ENCODE data around the gene OCA2. TPM values are rescaled to one million over a fixed set of nuclear protein-coding genes. Genes with fewer than 3 reads are reported as not detected.

Gene OCA2
- total RNA-seq, 1 experiment from 2014 or later = 0.13 TPM

DNA sequence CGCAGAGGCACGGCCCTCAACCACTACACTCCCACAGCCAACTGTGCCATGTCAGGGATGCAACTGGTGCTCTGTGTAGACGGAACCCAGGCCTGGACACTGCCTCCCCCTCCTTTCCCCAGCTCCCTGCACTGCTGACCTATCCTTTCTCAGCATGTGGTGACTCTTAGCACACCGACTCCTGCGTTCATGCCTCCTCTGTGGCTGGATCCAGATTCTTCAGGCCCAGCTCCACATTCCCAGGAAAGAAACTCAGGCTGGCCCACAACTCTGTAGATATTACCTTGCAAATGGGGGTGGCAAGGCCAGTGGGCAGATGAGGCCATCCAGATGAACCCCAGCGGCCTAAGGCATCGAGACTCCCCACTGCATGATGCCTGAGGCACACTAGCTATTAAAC, 272.7 kb downstream of the OCA2 start:
- TF ChIP-seq POLR2AphosphoS5 (IDR thresholded peaks at IDR 0.05; ENCODE audit: low read depth, low read length) = no peak
- no peak for TF ChIP-seq SIN3A (IDR thresholded peaks at IDR 0.05; ENCODE audit: borderline replicate concordance, insufficient read depth, low read depth, low read length)
- TF ChIP-seq, protein P1, sequence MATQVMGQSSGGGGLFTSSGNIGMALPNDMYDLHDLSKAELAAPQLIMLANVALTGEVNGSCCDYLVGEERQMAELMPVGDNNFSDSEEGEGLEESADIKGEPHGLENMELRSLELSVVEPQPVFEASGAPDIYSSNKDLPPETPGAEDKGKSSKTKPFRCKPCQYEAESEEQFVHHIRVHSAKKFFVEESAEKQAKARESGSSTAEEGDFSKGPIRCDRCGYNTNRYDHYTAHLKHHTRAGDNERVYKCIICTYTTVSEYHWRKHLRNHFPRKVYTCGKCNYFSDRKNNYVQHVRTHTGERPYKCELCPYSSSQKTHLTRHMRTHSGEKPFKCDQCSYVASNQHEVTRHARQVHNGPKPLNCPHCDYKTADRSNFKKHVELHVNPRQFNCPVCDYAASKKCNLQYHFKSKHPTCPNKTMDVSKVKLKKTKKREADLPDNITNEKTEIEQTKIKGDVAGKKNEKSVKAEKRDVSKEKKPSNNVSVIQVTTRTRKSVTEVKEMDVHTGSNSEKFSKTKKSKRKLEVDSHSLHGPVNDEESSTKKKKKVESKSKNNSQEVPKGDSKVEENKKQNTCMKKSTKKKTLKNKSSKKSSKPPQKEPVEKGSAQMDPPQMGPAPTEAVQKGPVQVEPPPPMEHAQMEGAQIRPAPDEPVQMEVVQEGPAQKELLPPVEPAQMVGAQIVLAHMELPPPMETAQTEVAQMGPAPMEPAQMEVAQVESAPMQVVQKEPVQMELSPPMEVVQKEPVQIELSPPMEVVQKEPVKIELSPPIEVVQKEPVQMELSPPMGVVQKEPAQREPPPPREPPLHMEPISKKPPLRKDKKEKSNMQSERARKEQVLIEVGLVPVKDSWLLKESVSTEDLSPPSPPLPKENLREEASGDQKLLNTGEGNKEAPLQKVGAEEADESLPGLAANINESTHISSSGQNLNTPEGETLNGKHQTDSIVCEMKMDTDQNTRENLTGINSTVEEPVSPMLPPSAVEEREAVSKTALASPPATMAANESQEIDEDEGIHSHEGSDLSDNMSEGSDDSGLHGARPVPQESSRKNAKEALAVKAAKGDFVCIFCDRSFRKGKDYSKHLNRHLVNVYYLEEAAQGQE (IDR thresholded peaks at IDR 0.05; ENCODE audit: insufficient read depth in 1 of 2, low read depth in 2 of 2, low read length in 1 of 2) = no peak
- TF ChIP-seq, protein P2, sequence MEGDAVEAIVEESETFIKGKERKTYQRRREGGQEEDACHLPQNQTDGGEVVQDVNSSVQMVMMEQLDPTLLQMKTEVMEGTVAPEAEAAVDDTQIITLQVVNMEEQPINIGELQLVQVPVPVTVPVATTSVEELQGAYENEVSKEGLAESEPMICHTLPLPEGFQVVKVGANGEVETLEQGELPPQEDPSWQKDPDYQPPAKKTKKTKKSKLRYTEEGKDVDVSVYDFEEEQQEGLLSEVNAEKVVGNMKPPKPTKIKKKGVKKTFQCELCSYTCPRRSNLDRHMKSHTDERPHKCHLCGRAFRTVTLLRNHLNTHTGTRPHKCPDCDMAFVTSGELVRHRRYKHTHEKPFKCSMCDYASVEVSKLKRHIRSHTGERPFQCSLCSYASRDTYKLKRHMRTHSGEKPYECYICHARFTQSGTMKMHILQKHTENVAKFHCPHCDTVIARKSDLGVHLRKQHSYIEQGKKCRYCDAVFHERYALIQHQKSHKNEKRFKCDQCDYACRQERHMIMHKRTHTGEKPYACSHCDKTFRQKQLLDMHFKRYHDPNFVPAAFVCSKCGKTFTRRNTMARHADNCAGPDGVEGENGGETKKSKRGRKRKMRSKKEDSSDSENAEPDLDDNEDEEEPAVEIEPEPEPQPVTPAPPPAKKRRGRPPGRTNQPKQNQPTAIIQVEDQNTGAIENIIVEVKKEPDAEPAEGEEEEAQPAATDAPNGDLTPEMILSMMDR (IDR thresholded peaks at IDR 0.05) = no peak
- no peak for TF ChIP-seq TCF7L2 (IDR thresholded peaks at IDR 0.05; ENCODE audit: low read depth, low read length)
- no peak overlapping the region for H3K4me3 ChIP-seq (ENCODE audit: low read depth in 2 of 2, low read length in 2 of 2)
- H3K27ac ChIP-seq (ENCODE audit: low read length) = no peak overlapping the region
- in situ Hi-C loops (cut with HindIII; ENCODE audit: low pct_unique_long_range_greater_than_20kb, low sequenced_read_pairs) = no loop called here
- no peaks in the 10 kb centered on the region for H3K36me3 ChIP-seq (ENCODE audit: control insufficient read depth, insufficient read depth, low read length)
- CTCF ChIA-PET = no interaction called here
- POLR2A ChIA-PET = no interaction called here
- intact Hi-C loops (cut with micrococcal nuclease; ENCODE audit: unreplicated experiment) = no loop called here
- H3K9me3 ChIP-seq (ENCODE audit: control insufficient read depth, insufficient read depth, low read depth, low read length) = 0 out of 2 replicates have a peak, but pooled peaks cover 3% of the 10 kb centered on the region
- no peaks in the 10 kb centered on the region for H3K27me3 ChIP-seq (ENCODE audit: control insufficient read depth, insufficient read depth, low read length)
- no peak for DNase-seq (ENCODE audit: low read depth, low spot score)
- no peak for ATAC-seq
- BruUV-seq (replicated peaks) = no TSS peak
- H3K4me1 ChIP-seq (ENCODE audit: control insufficient read depth, insufficient read depth, low read length) = no peaks in the 10 kb centered on the region

- TF ChIP-seq SIN3A (IDR thresholded peaks at IDR 0.05; ENCODE audit: borderline replicate concordance, insufficient read depth, low read depth, low read length) = no peak
- TF ChIP-seq, protein P2 (IDR thresholded peaks at IDR 0.05) = no peak
- TF ChIP-seq POLR2AphosphoS5 (IDR thresholded peaks at IDR 0.05; ENCODE audit: low read depth, low read length) = no peak
- TF ChIP-seq, protein P1 (IDR thresholded peaks at IDR 0.05; ENCODE audit: insufficient read depth in 1 of 2, low read depth in 2 of 2, low read length in 1 of 2) = no peak
- no peak for TF ChIP-seq TCF7L2 (IDR thresholded peaks at IDR 0.05; ENCODE audit: low read depth, low read length)
- H3K36me3 ChIP-seq (ENCODE audit: control insufficient read depth, insufficient read depth, low read length) = no peaks in the 10 kb centered on the region
- DNase-seq (ENCODE audit: low read depth, low spot score) (no peak), ATAC-seq (no peak)
- BruUV-seq (replicated peaks) = no TSS peak
- 0 out of 2 replicates have a peak, but pooled peaks cover 3% of the 10 kb centered on the region for H3K9me3 ChIP-seq (ENCODE audit: control insufficient read depth, insufficient read depth, low read depth, low read length)
- H3K4me1 ChIP-seq (ENCODE audit: control insufficient read depth, insufficient read depth, low read length) = no peaks in the 10 kb centered on the region
- ChIA-PET POLR2A (no interaction called here), CTCF (no interaction called here)
- H3K27ac ChIP-seq (ENCODE audit: low read length) = no peak overlapping the region
- intact Hi-C loops (cut with micrococcal nuclease; ENCODE audit: unreplicated experiment) = no loop called here
- in situ Hi-C loops (cut with HindIII; ENCODE audit: low pct_unique_long_range_greater_than_20kb, low sequenced_read_pairs) = no loop called here
- no peak overlapping the region for H3K4me3 ChIP-seq (ENCODE audit: low read depth in 2 of 2, low read length in 2 of 2)
- H3K27me3 ChIP-seq (ENCODE audit: control insufficient read depth, insufficient read depth, low read length) = no peaks in the 10 kb centered on the region
Measured at GRCh38 chr15:27824841-27825422, 274.2 kb downstream of the OCA2 start.

All from Panc1 (cell line).